ENCODE measurements around the gene CEP41. TPM values are rescaled to one million over a fixed set of nuclear protein-coding genes. Genes with fewer than 3 reads are reported as not detected.

CEP41 gene
- polyA plus RNA-seq, 3 donors = 2.9 to 8.5 (median 7.2) TPM

DNA sequence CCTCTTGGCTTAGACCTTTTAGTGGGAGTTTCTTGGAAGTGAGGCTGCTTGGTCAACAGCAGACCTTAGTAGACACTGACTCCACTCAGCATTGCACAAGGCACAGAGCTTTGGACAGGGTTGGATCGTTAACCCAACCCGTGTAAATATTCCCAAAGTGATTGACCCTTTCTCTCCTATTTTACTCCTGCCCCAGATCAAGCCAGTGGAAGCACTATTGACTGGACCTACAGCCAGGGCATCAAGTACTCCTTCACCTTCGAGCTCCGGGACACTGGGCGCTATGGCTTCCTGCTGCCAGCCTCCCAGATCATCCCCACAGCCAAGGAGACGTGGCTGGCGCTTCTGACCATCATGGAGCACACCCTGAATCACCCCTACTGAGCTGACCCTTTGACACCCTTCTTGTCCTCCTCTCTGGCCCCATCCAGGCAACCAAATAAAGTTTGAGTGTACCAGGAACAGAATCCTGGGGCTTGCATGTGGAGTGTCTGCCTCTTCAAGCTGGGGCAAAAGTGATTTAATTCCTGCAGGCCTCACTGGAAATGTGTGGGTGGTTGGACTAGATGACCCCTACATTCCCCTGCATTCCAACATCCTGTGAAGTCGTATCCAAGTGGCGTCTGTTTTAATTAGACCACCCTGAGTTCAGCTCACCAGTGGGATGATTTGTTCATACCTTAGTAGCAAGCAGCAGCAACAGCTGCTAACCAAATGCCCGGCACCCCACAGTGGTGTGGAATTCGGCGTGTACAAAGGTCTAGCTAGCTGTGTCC lies 53.0 kb downstream of the CEP41 start:
- no peak overlapping the region for H3K4me2 ChIP-seq (replicated peaks; ENCODE audit: extremely low read depth, low read length, poor library complexity, severe bottlenecking)
- Mint-ChIP-seq H3K9me3 (peaks cover 0 to 8% (median 3%) of the 10 kb centered on the region in 7 donors), H3K4me3 (no peak overlapping the region), H3K27ac (no peak overlapping the region), H3K36me3 (peaks cover 0 to 2% of the 10 kb centered on the region in 2 donors), H3K27me3 (ENCODE audit: low read depth in 3 of 3) (peaks cover 0 to 3% (median 0%) of the 10 kb centered on the region in 3 donors), H3K4me1 (peaks cover 13% of the 10 kb centered on the region)
- peaks cover 13% of the 10 kb centered on the region in 2 donors for H3K4me1 ChIP-seq (ENCODE audit: control insufficient read depth in 1 of 2, insufficient read depth in 2 of 2, low read length in 2 of 2)
- no peaks in the 10 kb centered on the region for H3K79me2 ChIP-seq (ENCODE audit: insufficient read depth, low read length)
- no peaks in the 10 kb centered on the region for H3K36me3 ChIP-seq (replicated peaks in 1 of 2; ENCODE audit: control insufficient read depth in 1 of 2, insufficient read depth in 2 of 2, low read length in 2 of 2)
- H3K9me3 ChIP-seq (replicated peaks in 1 of 2; ENCODE audit: control insufficient read depth in 1 of 2, insufficient read depth in 1 of 2, low read length in 2 of 2) = no peaks in the 10 kb centered on the region
- no peak overlapping the region for H2AFZ ChIP-seq (ENCODE audit: insufficient read depth, low read depth, low read length, poor library complexity, severe bottlenecking)
- no peaks in the 10 kb centered on the region for H3K27me3 ChIP-seq (ENCODE audit: control insufficient read depth in 2 of 2, insufficient read depth in 2 of 2, low read length in 2 of 2)
- no peak for DNase-seq
- intact Hi-C loops (cut with micrococcal nuclease) = no loop called here
- 96% methylated on average over 9 of the region's 12 CpGs for WGBS (ENCODE audit: insufficient coverage)
- no peak for TF ChIP-seq CTCF (IDR thresholded peaks at IDR 0.05)
- H3K9ac ChIP-seq (ENCODE audit: insufficient read depth, low read length, poor library complexity, severe bottlenecking) = no peak overlapping the region
- no peaks in the 10 kb centered on the region for H4K20me1 ChIP-seq (ENCODE audit: insufficient read depth, low read length)
- no peak overlapping the region for H3K27ac ChIP-seq (ENCODE audit: low read depth in 1 of 2, low read length in 2 of 2)
- H3K4me3 ChIP-seq (replicated peaks in 1 of 3; ENCODE audit: low read depth in 2 of 3, low read length in 3 of 3) = no peak overlapping the region

- no peak overlapping the region for H3K27ac ChIP-seq (ENCODE audit: low read depth in 1 of 2, low read length in 2 of 2)
These were observed 53.5 kb downstream of the CEP41 start for GRCh38 chr7:130387306-130387627.

More at GRCh38 chr7:130387306-130387627, 53.5 kb downstream of the CEP41 start:
- H3K4me1 Mint-ChIP-seq = peaks cover 13% of the 10 kb centered on the region
- peaks cover 0 to 8% (median 3%) of the 10 kb centered on the region in 7 donors for H3K9me3 Mint-ChIP-seq
- no peaks in the 10 kb centered on the region for H4K20me1 ChIP-seq (ENCODE audit: insufficient read depth, low read length)
- peaks cover 0 to 2% of the 10 kb centered on the region in 2 donors for H3K36me3 Mint-ChIP-seq
- peaks cover 0 to 3% (median 0%) of the 10 kb centered on the region in 3 donors for H3K27me3 Mint-ChIP-seq (ENCODE audit: low read depth in 3 of 3)
- intact Hi-C loops (cut with micrococcal nuclease) = no loop called here
- no peak overlapping the region for H3K4me3 ChIP-seq (replicated peaks in 1 of 3; ENCODE audit: low read depth in 2 of 3, low read length in 3 of 3)
- no peak overlapping the region for H2AFZ ChIP-seq (ENCODE audit: insufficient read depth, low read depth, low read length, poor library complexity, severe bottlenecking)
- H3K27ac Mint-ChIP-seq = no peak overlapping the region
- no peaks in the 10 kb centered on the region for H3K79me2 ChIP-seq (ENCODE audit: insufficient read depth, low read length)
- H3K27me3 ChIP-seq (ENCODE audit: control insufficient read depth in 2 of 2, insufficient read depth in 2 of 2, low read length in 2 of 2) = no peaks in the 10 kb centered on the region
- no peak overlapping the region for H3K9ac ChIP-seq (ENCODE audit: insufficient read depth, low read length, poor library complexity, severe bottlenecking)
- no peak overlapping the region for H3K4me2 ChIP-seq (replicated peaks; ENCODE audit: extremely low read depth, low read length, poor library complexity, severe bottlenecking)
- no peaks in the 10 kb centered on the region for H3K9me3 ChIP-seq (replicated peaks in 1 of 2; ENCODE audit: control insufficient read depth in 1 of 2, insufficient read depth in 1 of 2, low read length in 2 of 2)
- TF ChIP-seq CTCF (IDR thresholded peaks at IDR 0.05) = no peak
- WGBS (ENCODE audit: insufficient coverage) = 60% methylated on average over 2 of the region's 3 CpGs
- no peaks in the 10 kb centered on the region for H3K36me3 ChIP-seq (replicated peaks in 1 of 2; ENCODE audit: control insufficient read depth in 1 of 2, insufficient read depth in 2 of 2, low read length in 2 of 2)
- DNase-seq = no peak
- peaks cover 13% of the 10 kb centered on the region in 2 donors for H3K4me1 ChIP-seq (ENCODE audit: control insufficient read depth in 1 of 2, insufficient read depth in 2 of 2, low read length in 2 of 2)
- H3K4me3 Mint-ChIP-seq = no peak overlapping the region

Data from CD14-positive monocyte (primary cell).